Measurements from ENCODE around the gene TRIO. TPM values are rescaled to one million over a fixed set of nuclear protein-coding genes. Genes with fewer than 3 reads are reported as not detected.

The TRIO gene
- total RNA-seq, 4 donors from 2014 or later: 186 to 388 (median 285) TPM

- no peaks in the 10 kb centered on the region for H3K9me3 ChIP-seq
- 48% methylated on average over 3 of the region's 3 CpGs; no CpG with 5 or more reads in 1 of the 2 donors for WGBS, 2 donors (ENCODE audit: low coverage in 1 of 2)
- no peaks in the 10 kb centered on the region for H3K36me3 ChIP-seq
- peaks cover 38 to 56% (median 49%) of the 10 kb centered on the region in 4 donors for H3K4me1 ChIP-seq
- TF ChIP-seq POLR2AphosphoS5 (IDR thresholded peaks at IDR 0.05): peak in 1 of 3 donors; percentile 20
- no peak for TF ChIP-seq CTCF (IDR thresholded peaks at IDR 0.05)
- no peak for TF ChIP-seq POLR2A (IDR thresholded peaks at IDR 0.05)
- no peak for TF ChIP-seq EP300 (IDR thresholded peaks at IDR 0.05; ENCODE audit: low read depth)
- intact Hi-C loops (cut with DNase I; ENCODE audit: low total_unique reads) (loop anchor here (5.0 kb wide), 1 partner anchor 66 kb away; no protein-coding TSS in a partner anchor), in situ Hi-C loops (cut with MboI; ENCODE audit: low pct_ligation_motif_present in 1 of 4, low pct_unique_long_range_greater_than_20kb in 1 of 4, low sequenced_read_pairs in 3 of 4) (loop anchor here in 3 of 4 donors (10.0 kb wide), 2 partner anchors 58 to 118 kb away; no protein-coding TSS in a partner anchor)
- H3K27me3 ChIP-seq: no peaks in the 10 kb centered on the region
- H3K27ac ChIP-seq: peak overlapping the region; percentile 95 to 99 (median 98)
- DNase-seq: no peak
- peak overlapping the region in 2 of 4 donors; percentile 77 to 97 for H3K4me3 ChIP-seq
These were observed 3.6 kb downstream of the TRIO start for GRCh38 chr5:14146725-14147124.

DNA sequence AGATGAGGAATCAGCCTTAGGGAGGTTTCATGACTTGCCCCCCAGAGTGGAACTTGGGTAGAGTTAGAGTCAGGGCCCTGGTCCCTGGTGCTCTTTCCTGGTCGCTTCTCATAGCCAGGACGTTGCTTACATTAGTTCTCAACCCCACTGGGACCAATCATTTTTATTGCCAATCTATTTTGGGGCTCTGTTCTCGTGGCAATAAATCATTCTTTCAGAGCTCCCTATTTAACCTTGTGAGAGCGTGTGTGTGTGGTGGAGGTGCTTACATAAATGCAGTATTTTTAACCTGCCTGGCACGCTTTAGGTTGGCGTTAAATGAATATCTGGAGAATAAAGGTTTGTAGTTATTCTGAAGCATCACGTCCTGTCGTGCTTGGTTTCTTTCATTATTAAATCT lies 4.1 kb downstream of the TRIO start:
- Histone ChIP-seq H3K9me3 (no peaks in the 10 kb centered on the region), H3K27ac (peak overlapping the region; percentile 95 to 99 (median 98)), H3K4me1 (peaks cover 38 to 52% (median 49%) of the 10 kb centered on the region in 4 donors), H3K4me3 (peak overlapping the region in 1 of 4 donors; percentile 97), H3K36me3 (no peaks in the 10 kb centered on the region), H3K27me3 (no peaks in the 10 kb centered on the region)
- DNase-seq: no peak
- WGBS, 2 donors (ENCODE audit: low coverage in 1 of 2): 21 to 30% methylated on average over 8 of the region's 8 CpGs
- in situ Hi-C loops (cut with MboI; ENCODE audit: low pct_ligation_motif_present in 1 of 4, low pct_unique_long_range_greater_than_20kb in 1 of 4, low sequenced_read_pairs in 3 of 4) (loop anchor here in 3 of 4 donors (10.0 kb wide), 2 partner anchors 58 to 118 kb away; no protein-coding TSS in a partner anchor), intact Hi-C loops (cut with DNase I; ENCODE audit: low total_unique reads) (loop anchor here (5.0 kb wide), 1 partner anchor 65 kb away; no protein-coding TSS in a partner anchor)
- no peak for TF ChIP-seq POLR2A (IDR thresholded peaks at IDR 0.05)
- TF ChIP-seq EP300 (IDR thresholded peaks at IDR 0.05; ENCODE audit: low read depth): no peak
- peak in 1 of 3 donors; percentile 32 for TF ChIP-seq POLR2AphosphoS5 (IDR thresholded peaks at IDR 0.05)
- no peak for TF ChIP-seq CTCF (IDR thresholded peaks at IDR 0.05)

- in situ Hi-C loops (cut with MboI; ENCODE audit: low pct_ligation_motif_present in 1 of 4, low pct_unique_long_range_greater_than_20kb in 1 of 4, low sequenced_read_pairs in 3 of 4): loop anchor here in 3 of 4 donors (10.0 kb wide), 2 partner anchors 56 to 116 kb away; no protein-coding TSS in a partner anchor
These were observed 5.3 kb downstream of the TRIO start for GRCh38 chr5:14148483-14148882.

More at GRCh38 chr5:14148483-14148882, 5.3 kb downstream of the TRIO start:
- TF ChIP-seq POLR2AphosphoS5 (IDR thresholded peaks at IDR 0.05): no peak
- TF ChIP-seq CTCF (IDR thresholded peaks at IDR 0.05): no peak
- TF ChIP-seq POLR2A (IDR thresholded peaks at IDR 0.05): no peak
- no peak for TF ChIP-seq EP300 (IDR thresholded peaks at IDR 0.05; ENCODE audit: low read depth)
- Histone ChIP-seq H3K36me3 (no peaks in the 10 kb centered on the region), H3K9me3 (no peaks in the 10 kb centered on the region), H3K4me1 (peaks cover 44 to 65% (median 56%) of the 10 kb centered on the region in 4 donors), H3K4me3 (no peak overlapping the region), H3K27ac (peak overlapping the region; percentile 60 to 99 (median 98)), H3K27me3 (no peaks in the 10 kb centered on the region)
- 77% methylated on average over 5 of the region's 5 CpGs; no CpG with 5 or more reads in 1 of the 2 donors for WGBS, 2 donors (ENCODE audit: low coverage in 1 of 2)
- DNase-seq: no peak
- intact Hi-C loops (cut with DNase I; ENCODE audit: low total_unique reads): loop anchor here (5.0 kb wide), 1 partner anchor 64 kb away; no protein-coding TSS in a partner anchor

Data from transverse colon (tissue), 4 donors.